DND-41 (cell line): ENCODE data around the gene CENPE.

Source experiments
- EZH2 ChIP-seq: IDR thresholded peaks from 3 replicates; pipeline ENCODE4 v1.6.1; 2012; ENCODE audit warnings: borderline replicate concordance, low read depth, mild to moderate bottlenecking, moderate library complexity, low read length, inconsistent platforms; ENCODE audit not compliant: severe bottlenecking
- TF ChIP-seq, protein P1 (sequence below): IDR thresholded peaks from 2 replicates; pipeline ENCODE4 v1.5.1; 2012; ENCODE audit warnings: borderline replicate concordance, low read length, moderate library complexity, mild to moderate bottlenecking; ENCODE audit not compliant: poor library complexity, severe bottlenecking; ENCODE audit errors: extremely low read depth

DNA sequence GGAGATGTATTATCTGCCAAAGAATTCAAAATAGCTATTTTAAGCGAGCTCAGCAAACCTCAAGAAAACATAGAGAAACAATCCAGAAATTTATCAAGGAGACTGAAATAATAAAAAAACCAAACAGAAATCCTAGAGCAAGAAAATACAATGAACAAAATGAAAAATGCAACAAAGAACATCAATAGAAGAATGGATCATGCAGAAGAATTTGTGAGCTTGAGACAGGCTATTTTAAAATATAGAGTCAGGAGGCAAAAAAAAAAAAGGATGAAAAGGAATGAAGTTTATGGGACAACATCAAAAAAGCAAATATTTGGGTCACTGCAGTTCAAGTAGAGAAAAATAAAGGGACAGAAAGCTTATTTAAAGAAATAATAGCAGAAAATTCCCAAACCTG is 29.1 kb downstream of the CENPE start:
- TF ChIP-seq, protein P1, sequence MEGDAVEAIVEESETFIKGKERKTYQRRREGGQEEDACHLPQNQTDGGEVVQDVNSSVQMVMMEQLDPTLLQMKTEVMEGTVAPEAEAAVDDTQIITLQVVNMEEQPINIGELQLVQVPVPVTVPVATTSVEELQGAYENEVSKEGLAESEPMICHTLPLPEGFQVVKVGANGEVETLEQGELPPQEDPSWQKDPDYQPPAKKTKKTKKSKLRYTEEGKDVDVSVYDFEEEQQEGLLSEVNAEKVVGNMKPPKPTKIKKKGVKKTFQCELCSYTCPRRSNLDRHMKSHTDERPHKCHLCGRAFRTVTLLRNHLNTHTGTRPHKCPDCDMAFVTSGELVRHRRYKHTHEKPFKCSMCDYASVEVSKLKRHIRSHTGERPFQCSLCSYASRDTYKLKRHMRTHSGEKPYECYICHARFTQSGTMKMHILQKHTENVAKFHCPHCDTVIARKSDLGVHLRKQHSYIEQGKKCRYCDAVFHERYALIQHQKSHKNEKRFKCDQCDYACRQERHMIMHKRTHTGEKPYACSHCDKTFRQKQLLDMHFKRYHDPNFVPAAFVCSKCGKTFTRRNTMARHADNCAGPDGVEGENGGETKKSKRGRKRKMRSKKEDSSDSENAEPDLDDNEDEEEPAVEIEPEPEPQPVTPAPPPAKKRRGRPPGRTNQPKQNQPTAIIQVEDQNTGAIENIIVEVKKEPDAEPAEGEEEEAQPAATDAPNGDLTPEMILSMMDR, result no peak
- TF ChIP-seq EZH2, result no peak
